Left lung (tissue), 10 donors: ENCODE results near the gene HERPUD1. TPM values are rescaled to one million over a fixed set of nuclear protein-coding genes. Genes with fewer than 3 reads are reported as not detected.

Source experiments
- ATAC-seq: fragments of 200-7000 bp; cut with Tn5 transposase; one replicate; pipeline ENCODE4 v1.9.1; 2020; ENCODE audit warnings: moderate library complexity
- DNase-seq, 4 donors: peaks; one replicate each; pipeline ENCODE4 v3.0.0-alpha.2; 2013 to 2020
- H3K27ac ChIP-seq, 2 donors: fragments of 200-600 bp; sonication (generic) in 1 of 2; one replicate each; pipeline versions ENCODE4 v1.5.0 to v1.8.0; 2020 to 2021
- H3K27me3 ChIP-seq, 2 donors: fragments of 200-600 bp; sonication (generic) in 1 of 2; one replicate each; pipeline versions ENCODE4 v1.5.0 to v1.8.0; 2020 to 2021
- H3K36me3 ChIP-seq, 2 donors: fragments of 200-600 bp; sonication (generic) in 1 of 2; one replicate each; pipeline versions ENCODE4 v1.5.0 to v1.8.0; 2020 to 2021
- H3K4me1 ChIP-seq, 2 donors: fragments of 200-600 bp; one replicate each; pipeline ENCODE4 v1.8.0; 2021
- H3K4me3 ChIP-seq, 2 donors: fragments of 200-600 bp; sonication (generic) in 1 of 2; one replicate each; pipeline versions ENCODE4 v1.5.0 to v1.8.0; 2020 to 2021; ENCODE audit warnings: mild to moderate bottlenecking in 1 of 2
- H3K9me3 ChIP-seq, 2 donors: fragments of 200-600 bp; sonication (generic) in 1 of 2; one replicate each; pipeline versions ENCODE4 v1.5.0 to v1.8.0; 2020 to 2021
- CTCF ChIP-seq, 2 donors: fragments of 200-600 bp; sonication (generic) in 1 of 2; IDR thresholded peaks; one replicate each; pipeline versions ENCODE4 v1.5.0 to v1.8.0; 2021; ENCODE audit warnings: antibody characterized with exemption in 2 of 2
- intact Hi-C, 2 donors: fragments of 100-400 bp; cut with DNase I; formaldehyde crosslinking; loops; one replicate each; pipeline versions ENCODE4 v1.11.2 to v1.14.2; 2022
- polyA plus RNA-seq, 6 donors: library from polyadenylated mRNA; unstranded; fragments of 120-200 nt; gene quantifications; one replicate each; pipeline ENCODE4 v1.2.1, GENCODE V29; 2013; ENCODE audit not compliant: insufficient read length in 6 of 6
- total RNA-seq, 2 donors: library from RNA; stranded (reverse); fragmentation: NEBNext Ultra II Directional; extraction: Animal tissue kit (Norgen Biotek cat#: 25700); gene quantifications; one replicate each; pipeline ENCODE4 v1.2.1, GENCODE V29; 2021
- donor health status: DM: no; HTN: yes; CAD: no.
- donor health status: DM: no; HTN: no; CAD: no.

HERPUD1 gene
- total and polyA plus RNA-seq, 8 donors = 99.6 to 155 (median 115) TPM

DNA sequence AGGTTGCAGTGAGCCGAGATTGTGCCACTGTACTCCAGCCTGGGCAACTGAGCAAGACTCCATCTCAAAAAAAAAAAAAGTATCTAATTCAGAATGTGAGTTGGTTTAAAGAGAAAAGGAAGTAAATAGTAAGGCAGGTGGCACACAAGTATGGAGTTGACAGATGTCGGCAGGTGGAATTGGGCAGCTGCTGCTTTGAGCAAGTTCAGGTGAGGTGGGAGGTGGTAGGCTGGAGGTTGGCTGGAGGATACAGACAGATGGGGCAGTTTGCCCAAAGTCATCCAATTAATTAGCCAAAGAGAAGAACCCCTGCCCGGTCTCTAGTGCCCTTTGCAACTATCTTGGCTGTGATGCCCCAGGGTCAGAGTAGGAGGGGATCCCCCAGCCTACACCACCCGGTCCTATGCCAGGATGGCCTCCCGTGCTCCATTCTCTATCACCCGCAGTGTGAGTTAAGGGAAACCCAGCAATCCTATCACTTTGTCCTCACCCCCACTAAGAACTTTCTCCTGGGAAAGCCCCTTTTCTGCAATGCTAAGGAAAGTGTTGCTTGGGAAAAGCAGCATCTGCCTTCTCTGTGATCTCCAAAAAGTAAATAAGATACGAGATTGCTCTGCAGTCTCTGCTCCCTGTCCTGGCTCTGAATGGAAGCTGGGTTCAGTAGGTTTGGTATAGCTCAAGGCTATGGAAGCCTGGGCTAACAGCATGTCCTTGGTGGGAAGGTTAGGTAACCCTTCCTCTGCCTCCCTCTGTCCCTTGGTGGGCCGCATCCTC, 34.7 kb upstream of the HERPUD1 start:
- Histone ChIP-seq H3K4me1 (no peaks in the 10 kb centered on the region), H3K9me3 (no peaks in the 10 kb centered on the region), H3K27ac (no peak overlapping the region), H3K27me3 (no peaks in the 10 kb centered on the region), H3K36me3 (no peaks in the 10 kb centered on the region), H3K4me3 (no peak overlapping the region)
- DNase-seq (no peak), ATAC-seq (no peak)
- intact Hi-C loops = no loop called here
- no peak for TF ChIP-seq CTCF (IDR thresholded peaks at IDR 0.05)

DNA sequence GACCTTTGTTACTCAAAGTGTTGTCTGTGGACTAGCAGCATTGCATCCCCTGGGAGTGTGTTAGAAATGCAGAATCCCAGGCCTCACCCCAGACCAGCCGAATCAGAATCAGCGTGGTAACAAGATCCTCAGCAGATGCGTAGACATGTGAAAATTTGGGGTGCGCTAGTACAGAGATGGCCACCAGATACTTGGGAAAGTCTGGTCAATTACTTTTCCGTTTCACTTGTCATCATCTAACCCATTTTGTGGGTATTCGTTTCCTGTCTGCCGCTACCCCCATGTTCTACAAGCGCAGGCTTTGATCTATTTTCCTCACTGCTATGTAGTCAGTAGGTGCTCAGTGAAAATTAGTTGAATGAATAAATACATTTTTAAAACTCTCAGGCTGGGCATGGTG, 33.1 kb upstream of the HERPUD1 start:
- no peak overlapping the region for H3K4me3 ChIP-seq
- no peaks in the 10 kb centered on the region for H3K27me3 ChIP-seq
- H3K9me3 ChIP-seq = no peaks in the 10 kb centered on the region
- no peak for ATAC-seq
- intact Hi-C loops = no loop called here
- no peaks in the 10 kb centered on the region for H3K4me1 ChIP-seq
- no peak overlapping the region for H3K27ac ChIP-seq
- no peak for DNase-seq
- TF ChIP-seq CTCF (IDR thresholded peaks at IDR 0.05) = no peak
- H3K36me3 ChIP-seq = no peaks in the 10 kb centered on the region

- ATAC-seq = no peak
- H3K4me1 ChIP-seq = no peaks in the 10 kb centered on the region
- no peak for TF ChIP-seq CTCF (IDR thresholded peaks at IDR 0.05)
Observed at GRCh38 chr16:56903866-56904265, 28.1 kb upstream of the HERPUD1 start.

GRCh38 chr16:56907401-56907800, 24.5 kb upstream of the HERPUD1 start:
- no peaks in the 10 kb centered on the region for H3K36me3 ChIP-seq
- H3K4me1 ChIP-seq = peaks cover 4 to 28% of the 10 kb centered on the region in 2 donors
- no peaks in the 10 kb centered on the region for H3K27me3 ChIP-seq
- H3K27ac ChIP-seq = no peak overlapping the region
- no peak for TF ChIP-seq CTCF (IDR thresholded peaks at IDR 0.05)
- intact Hi-C loops = no loop called here
- H3K9me3 ChIP-seq = no peaks in the 10 kb centered on the region
- no peak overlapping the region for H3K4me3 ChIP-seq
- no peak for ATAC-seq
- DNase-seq = no peak

More at GRCh38 chr16:56903866-56904265, 28.1 kb upstream of the HERPUD1 start:
- Histone ChIP-seq H3K36me3 (no peaks in the 10 kb centered on the region), H3K4me3 (no peak overlapping the region), H3K27ac (no peak overlapping the region), H3K9me3 (no peaks in the 10 kb centered on the region), H3K27me3 (no peaks in the 10 kb centered on the region)
- intact Hi-C loops = no loop called here
- no peak for DNase-seq

GRCh38 chr16:56909527-56909979, 22.4 kb upstream of the HERPUD1 start:
- no peaks in the 10 kb centered on the region for H3K27me3 ChIP-seq
- H3K4me1 ChIP-seq = peaks cover 4 to 36% of the 10 kb centered on the region in 2 donors
- ATAC-seq (no peak), DNase-seq (no peak)
- H3K27ac ChIP-seq = no peak overlapping the region
- H3K36me3 ChIP-seq = no peaks in the 10 kb centered on the region
- H3K9me3 ChIP-seq = no peaks in the 10 kb centered on the region
- no peak for TF ChIP-seq CTCF (IDR thresholded peaks at IDR 0.05)
- no peak overlapping the region for H3K4me3 ChIP-seq
- intact Hi-C loops = no loop called here
